GM06990 (cell line): ENCODE measurements around the gene EHMT1.
"Not testable (repeated sequence)": the region's sequence is repeated elsewhere in the genome, so short reads cannot be mapped to it uniquely, and the experiment has no call there.

Experiments used
- DNase-seq: peaks from one replicate; pipeline ENCODE4 v3.0.0-alpha.2; 2011; ENCODE audit not compliant: insufficient read length; ENCODE audit errors: extremely low read depth
- H3K27me3 ChIP-seq: replicated peaks from 2 replicates; pipeline ENCODE4 v1.6.0; 2011; ENCODE audit warnings: low read length; ENCODE audit not compliant: control insufficient read depth, insufficient read depth
- H3K36me3 ChIP-seq: 2 replicates; pipeline ENCODE4 v1.5.1; 2011; ENCODE audit warnings: low read length; ENCODE audit not compliant: control insufficient read depth, insufficient read depth
- H3K4me3 ChIP-seq: replicated peaks from 2 replicates; pipeline ENCODE4 v1.5.1; 2011; ENCODE audit warnings: low read depth, mild to moderate bottlenecking, control low read depth, low read length
- CTCF ChIP-seq: IDR thresholded peaks from 2 replicates; pipeline ENCODE4 v1.5.1; 2011; ENCODE audit warnings: low read length, control low read depth, mild to moderate bottlenecking, inconsistent platforms; ENCODE audit not compliant: insufficient read depth, poor library complexity, severe bottlenecking

EHMT1 gene

DNA sequence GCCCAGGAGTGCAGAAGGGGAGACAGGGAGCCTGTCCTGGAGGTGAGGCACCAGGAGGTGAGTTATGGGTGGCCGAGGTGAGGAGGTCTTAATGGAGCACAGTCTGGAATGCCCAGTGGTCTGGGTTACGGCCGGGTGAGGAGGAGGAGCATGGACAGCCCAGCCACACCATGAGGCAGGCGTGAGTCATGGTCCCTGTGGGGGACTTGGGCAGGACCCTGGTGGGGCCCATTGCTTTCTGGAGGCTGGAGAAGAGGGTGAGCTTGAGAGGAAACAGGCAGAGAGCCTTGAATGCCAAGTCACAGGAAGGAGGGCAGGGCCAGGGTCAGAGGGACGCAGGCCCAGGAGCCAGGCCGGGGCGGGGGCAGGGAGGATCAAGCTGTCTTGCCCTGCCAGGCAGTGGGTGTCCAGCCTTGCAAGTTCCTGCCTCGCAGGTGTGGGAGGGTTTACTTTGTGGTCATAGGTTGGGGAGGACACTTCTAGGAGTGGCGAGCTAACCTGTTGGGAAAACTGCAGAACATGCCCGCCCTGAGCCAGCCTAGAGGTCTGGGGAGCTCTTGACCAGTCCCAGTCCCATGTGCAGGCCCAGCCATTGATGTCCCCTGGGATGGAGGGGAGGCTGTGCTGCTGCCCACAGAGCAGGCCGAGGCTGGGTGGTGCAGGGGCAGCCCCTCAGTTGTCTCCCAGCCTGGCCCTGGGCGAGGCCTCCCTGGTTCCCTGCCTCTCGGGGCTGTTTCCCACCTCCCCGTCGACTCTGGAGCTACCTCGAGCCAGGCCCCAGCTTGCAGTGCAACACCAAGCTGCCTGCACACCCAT, 261.6 kb downstream of the EHMT1 start:
- Histone ChIP-seq H3K27me3 (no peaks in the 10 kb centered on the region; the same call in 1 of the 2 replicates), H3K36me3 (no peaks in the 10 kb centered on the region), H3K4me3 (no peak overlapping the region)
- DNase-seq, result no peak
- TF ChIP-seq CTCF, result no peak

DNA sequence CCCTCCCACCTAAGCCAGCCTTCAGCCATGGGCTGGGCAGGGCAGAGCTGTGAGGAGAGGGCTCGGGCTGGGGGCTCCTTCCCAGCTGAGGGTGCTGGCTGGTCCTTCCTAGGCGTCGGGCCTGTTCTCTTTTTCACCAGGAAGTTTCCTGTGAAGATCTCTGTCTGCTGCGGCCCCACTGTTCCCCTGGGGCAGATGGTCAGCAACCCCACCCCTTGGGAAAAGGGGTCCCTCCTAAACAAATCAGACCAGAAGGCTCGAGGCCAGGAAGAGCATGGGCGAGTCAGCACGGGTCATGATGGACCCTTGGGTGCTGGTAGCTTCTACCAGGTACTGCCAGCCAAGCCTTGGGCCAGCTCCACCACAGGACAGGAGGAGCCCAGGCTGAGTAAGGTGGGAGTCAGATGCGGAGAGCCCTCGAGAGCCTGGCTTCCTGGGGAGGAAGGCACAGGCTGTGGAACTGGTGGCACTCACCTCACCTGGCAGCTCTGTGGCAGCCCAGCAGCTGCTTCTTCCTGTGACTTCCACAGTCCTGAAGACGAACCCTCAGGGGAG, 262.2 kb downstream of the EHMT1 start:
- DNase-seq, result no peak
- H3K4me3 ChIP-seq, result no peak overlapping the region
- H3K27me3 ChIP-seq, result no peaks in the 10 kb centered on the region; the same call in 1 of the 2 replicates
- H3K36me3 ChIP-seq, result no peaks in the 10 kb centered on the region
- TF ChIP-seq CTCF, result no peak

GRCh38 chr9:137881591-137882505, 263.0 kb downstream of the EHMT1 start:
- no peak for DNase-seq
- TF ChIP-seq CTCF, result no peak
- H3K36me3 ChIP-seq, result no peaks in the 10 kb centered on the region
- H3K4me3 ChIP-seq, result no peak overlapping the region
- H3K27me3 ChIP-seq, result no peaks in the 10 kb centered on the region; the same call in 1 of the 2 replicates

- Histone ChIP-seq H3K36me3 (no peaks in the 10 kb centered on the region), H3K27me3 (no peaks in the 10 kb centered on the region; the same call in 1 of the 2 replicates), H3K4me3 (no peak overlapping the region)
- TF ChIP-seq CTCF, result no peak
- no peak for DNase-seq
These were observed 263.7 kb downstream of the EHMT1 start for GRCh38 chr9:137882506-137882821.

GRCh38 chr9:137883977-137884376, 265.2 kb downstream of the EHMT1 start:
- H3K27me3 ChIP-seq, H3K36me3 ChIP-seq, DNase-seq, H3K4me3 ChIP-seq: not testable (repeated sequence)

GRCh38 chr9:137884547-137884946, 265.7 kb downstream of the EHMT1 start:
- DNase-seq, H3K4me3 ChIP-seq, H3K36me3 ChIP-seq, H3K27me3 ChIP-seq: not testable (repeated sequence)

- not testable (repeated sequence) for DNase-seq, H3K36me3 ChIP-seq, H3K4me3 ChIP-seq, H3K27me3 ChIP-seq
These were observed 266.3 kb downstream of the EHMT1 start for GRCh38 chr9:137885121-137885520.
